ENCODE data around the gene SLC8A3.

DNA sequence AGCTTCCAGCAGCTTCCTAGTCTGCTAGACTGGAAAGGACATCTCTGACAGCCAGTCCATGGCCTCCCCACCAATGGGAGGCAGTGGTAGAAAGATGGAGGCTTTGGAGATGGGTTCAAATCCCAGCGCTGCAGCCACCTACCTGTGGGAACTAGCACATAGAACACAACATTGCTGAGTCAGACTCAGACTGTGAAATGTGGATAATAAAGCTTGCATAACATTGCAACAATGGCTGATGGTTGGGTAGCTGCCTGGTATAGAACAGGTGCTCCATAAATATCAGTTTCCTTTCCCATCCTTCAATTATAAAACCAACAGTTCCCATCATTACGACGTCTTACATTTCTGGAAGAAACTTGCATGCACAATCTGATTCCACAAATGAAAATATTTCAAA lies 94.6 kb downstream of the SLC8A3 start:
- no peak for TF ChIP-seq EZH2 (IDR thresholded peaks at IDR 0.05)
- TF ChIP-seq, protein P1, sequence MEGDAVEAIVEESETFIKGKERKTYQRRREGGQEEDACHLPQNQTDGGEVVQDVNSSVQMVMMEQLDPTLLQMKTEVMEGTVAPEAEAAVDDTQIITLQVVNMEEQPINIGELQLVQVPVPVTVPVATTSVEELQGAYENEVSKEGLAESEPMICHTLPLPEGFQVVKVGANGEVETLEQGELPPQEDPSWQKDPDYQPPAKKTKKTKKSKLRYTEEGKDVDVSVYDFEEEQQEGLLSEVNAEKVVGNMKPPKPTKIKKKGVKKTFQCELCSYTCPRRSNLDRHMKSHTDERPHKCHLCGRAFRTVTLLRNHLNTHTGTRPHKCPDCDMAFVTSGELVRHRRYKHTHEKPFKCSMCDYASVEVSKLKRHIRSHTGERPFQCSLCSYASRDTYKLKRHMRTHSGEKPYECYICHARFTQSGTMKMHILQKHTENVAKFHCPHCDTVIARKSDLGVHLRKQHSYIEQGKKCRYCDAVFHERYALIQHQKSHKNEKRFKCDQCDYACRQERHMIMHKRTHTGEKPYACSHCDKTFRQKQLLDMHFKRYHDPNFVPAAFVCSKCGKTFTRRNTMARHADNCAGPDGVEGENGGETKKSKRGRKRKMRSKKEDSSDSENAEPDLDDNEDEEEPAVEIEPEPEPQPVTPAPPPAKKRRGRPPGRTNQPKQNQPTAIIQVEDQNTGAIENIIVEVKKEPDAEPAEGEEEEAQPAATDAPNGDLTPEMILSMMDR (IDR thresholded peaks at IDR 0.05) = no peak

Measured in neural progenitor cell (in vitro differentiated cells).